HG03025 (cell line): ENCODE results near the gene CHRDL2.
"Not testable (repeated sequence)": the region's sequence is repeated elsewhere in the genome, so short reads cannot be mapped to it uniquely, and the experiment has no call there.

Experiments
- ATAC-seq: cut with Tn5 transposase; IDR thresholded peaks from one replicate; pipeline ENCODE4 v1.9.1; 2021; ENCODE audit warnings: mild to moderate bottlenecking, moderate library complexity; ENCODE audit not compliant: unreplicated experiment, low FRiP score

CHRDL2 gene, protein sequence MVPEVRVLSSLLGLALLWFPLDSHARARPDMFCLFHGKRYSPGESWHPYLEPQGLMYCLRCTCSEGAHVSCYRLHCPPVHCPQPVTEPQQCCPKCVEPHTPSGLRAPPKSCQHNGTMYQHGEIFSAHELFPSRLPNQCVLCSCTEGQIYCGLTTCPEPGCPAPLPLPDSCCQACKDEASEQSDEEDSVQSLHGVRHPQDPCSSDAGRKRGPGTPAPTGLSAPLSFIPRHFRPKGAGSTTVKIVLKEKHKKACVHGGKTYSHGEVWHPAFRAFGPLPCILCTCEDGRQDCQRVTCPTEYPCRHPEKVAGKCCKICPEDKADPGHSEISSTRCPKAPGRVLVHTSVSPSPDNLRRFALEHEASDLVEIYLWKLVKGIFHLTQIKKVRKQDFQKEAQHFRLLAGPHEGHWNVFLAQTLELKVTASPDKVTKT

DNA sequence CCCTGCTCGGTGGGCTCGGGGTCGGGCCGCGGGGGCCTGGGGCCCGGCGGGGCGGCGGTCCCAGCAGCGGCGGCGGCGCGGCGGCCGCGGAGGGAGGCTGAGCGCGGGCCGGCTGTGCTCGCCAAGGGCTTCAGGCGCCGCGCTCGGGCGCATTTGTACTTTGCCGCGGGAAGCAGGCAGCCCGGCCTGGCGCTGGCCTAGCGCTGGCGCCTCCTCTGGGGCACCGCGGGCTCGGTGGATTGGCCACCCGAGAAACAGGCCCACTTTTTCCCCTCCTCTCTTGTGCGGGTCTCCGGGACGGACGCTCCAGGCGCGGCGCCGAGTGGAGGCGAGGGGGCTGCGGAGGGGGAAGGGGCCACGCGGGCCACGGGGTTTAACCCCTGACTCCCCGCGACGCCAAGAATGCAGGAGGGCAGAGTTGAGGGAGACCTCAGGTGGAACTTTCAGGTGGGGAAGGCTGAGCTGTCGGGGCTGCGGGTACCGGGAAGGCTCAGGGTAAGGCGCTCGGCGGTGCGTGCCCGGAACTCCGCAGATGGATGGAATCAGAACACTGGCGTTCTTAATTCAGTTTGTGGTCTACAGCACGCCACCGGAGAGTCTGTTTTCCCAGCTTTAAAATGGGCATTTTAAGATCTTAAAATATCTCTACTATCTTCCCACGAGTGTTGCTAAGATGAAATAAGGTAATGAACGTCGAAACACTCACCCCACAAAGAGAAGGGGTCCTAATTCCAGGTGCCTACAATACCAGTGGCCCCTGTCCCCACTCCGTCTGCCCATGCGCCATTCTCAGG lies at the start of gene CHRDL2:
CHRDL2 (minus strand) TSS at position 126 of the 794 bp plus-strand sequence. CDS start 538 bp downstream, outside the sequence.
- ATAC-seq = no peak

- no peak for ATAC-seq
These were observed 49.2 kb upstream of the CHRDL2 start for GRCh38 chr11:74780248-74781005.

- ATAC-seq = no peak
These were observed 47.4 kb upstream of the CHRDL2 start for GRCh38 chr11:74778581-74778980.

DNA sequence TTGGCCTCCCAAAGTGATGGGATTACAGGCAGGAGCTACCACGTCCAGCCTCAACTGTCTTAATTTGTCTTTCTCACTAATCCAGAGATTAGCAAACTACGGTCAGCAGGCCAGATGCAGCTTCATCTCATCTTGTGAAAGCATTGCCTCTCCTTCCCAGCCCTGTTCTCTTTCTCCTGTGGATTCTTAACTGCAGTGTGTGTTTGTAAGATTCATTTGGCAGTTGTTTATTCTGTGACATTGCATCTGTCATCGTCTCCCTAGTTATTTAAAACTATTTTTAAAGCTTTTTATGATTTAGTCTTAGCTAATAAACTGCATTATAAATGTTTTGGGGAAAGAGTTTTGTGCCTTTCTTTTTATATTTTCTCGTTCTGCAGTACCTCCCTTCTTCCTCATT lies 46.7 kb upstream of the CHRDL2 start:
- ATAC-seq = no peak

- no peak for ATAC-seq
These were observed 45.8 kb upstream of the CHRDL2 start for GRCh38 chr11:74777038-74777437.

GRCh38 chr11:74776546-74776945 lies 45.3 kb upstream of the CHRDL2 start:
- ATAC-seq = no peak

- no peak for ATAC-seq
These were observed 44.5 kb upstream of the CHRDL2 start for GRCh38 chr11:74775762-74776161.

DNA sequence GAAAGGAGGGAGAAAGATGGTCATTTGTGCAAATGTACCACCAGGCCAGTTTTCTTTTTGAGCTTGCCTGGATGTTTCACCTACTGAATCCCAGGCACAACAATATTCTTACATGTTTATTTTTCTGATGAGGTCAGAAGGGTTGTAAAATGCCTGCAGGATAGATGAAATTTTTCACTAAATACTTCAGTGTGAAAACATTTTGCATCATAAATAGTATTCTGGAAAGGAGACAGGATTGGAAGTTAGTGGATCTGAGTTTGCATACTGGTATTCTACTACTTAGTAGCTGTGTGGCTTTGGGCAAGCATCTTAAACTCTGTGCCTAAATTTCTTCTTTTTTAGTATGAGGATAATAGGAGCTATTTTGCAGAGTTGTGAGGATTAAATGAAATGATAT lies 42.2 kb upstream of the CHRDL2 start:
- ATAC-seq = no peak

DNA sequence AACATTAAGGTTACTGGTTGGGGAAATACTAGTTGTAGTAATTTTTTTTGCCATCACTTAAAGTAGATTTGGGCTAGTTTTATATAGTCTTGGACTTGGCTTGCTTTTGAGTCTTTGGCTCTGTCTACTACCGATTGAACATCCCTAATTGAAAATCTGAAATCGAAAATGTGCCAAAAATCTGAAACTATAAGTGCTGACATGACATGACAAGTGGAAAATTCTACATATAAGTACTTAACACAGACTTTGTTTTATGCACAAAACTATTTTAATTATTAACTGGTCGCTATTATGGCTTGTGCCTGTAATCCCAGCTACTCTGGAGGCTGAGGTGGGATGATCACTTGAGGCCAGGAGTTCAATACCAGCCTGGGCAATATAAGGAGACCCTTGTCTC lies 39.9 kb upstream of the CHRDL2 start:
- no peak for ATAC-seq

DNA sequence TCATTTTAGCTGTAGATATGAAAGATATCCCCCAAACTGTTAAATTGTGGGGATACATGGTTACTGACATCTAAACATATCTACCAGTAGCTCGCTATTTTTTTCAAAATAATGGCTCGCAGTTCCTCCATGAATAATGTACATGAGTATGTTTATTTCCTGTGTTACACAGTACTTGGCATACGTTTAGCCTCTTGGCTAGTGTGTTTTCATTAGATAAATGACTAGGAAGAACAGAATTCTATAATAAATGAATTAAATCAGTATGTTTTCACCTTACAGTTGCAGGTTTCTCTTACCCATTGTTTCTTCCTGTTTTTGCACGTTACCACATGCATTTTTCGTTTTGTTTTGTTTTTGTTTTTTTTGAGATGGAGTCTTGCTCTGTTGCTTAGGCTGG lies 39.2 kb upstream of the CHRDL2 start:
- no peak for ATAC-seq

- no peak for ATAC-seq
These were observed 38.0 kb upstream of the CHRDL2 start for GRCh38 chr11:74769055-74769707.

DNA sequence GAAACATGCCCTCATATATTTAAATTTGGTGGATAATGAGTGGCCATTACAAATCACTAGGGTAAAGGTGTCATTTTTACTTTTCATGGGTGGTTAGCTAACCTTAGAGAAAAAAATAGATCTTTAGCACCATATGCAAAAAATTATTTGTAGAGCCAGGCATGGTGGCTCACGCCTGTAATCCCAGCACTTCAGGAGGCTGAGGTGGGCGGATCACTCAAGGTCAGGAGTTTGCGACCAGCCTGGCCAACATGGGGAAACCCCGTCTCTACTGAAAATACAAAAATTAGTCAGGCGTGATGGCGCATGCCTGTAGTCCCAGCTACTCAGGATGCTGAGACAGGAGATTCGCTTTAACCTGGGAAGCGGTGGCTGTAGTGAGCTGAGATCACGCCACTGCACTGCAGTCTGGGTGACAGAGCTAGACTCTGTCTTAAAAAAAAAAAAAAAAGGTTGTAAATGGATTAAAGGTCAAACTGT lies 37.0 kb upstream of the CHRDL2 start:
- not testable (repeated sequence) for ATAC-seq

DNA sequence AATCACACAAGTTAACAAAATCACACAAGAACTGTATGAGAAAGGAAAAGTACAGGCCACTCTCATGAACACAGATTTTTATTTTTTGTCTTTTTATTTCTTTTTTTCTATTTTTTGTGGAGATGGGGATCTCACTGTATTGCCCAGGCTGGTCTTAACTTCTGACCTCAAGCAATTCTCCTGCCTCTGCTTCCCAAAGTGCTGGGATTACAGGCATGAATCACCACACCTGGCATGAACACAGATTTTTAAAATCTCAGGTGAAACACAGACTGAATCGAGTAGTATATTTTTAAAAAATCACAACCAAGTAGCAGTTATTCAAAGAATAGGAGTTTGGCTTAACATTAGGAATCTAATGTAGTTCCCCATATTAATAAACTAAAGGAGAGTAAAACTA lies 35.7 kb upstream of the CHRDL2 start:
- ATAC-seq = no peak

DNA sequence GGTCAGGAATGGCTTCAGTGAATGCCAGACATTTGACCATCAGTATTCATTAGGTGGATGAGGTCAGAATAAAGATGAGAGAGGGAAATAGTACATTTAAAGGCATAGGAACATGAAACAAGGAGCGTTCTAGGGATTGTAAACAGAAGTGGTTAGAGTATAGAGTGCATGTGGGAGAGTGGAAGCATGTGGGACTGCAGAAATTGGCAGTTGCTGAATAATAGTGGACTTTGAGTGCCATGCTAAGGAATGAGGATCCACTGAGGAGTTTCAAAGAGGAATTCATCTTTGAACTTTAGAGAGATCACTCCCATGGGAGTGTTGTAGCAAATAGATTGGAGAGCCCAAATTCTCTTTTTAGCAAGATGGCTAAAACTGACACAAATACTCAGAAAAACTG lies 25.3 kb upstream of the CHRDL2 start:
- ATAC-seq = no peak

GRCh38 chr11:74755395-74755995 lies 24.3 kb upstream of the CHRDL2 start:
- no peak for ATAC-seq

GRCh38 chr11:74754507-74755252 lies 23.5 kb upstream of the CHRDL2 start:
- no peak for ATAC-seq

DNA sequence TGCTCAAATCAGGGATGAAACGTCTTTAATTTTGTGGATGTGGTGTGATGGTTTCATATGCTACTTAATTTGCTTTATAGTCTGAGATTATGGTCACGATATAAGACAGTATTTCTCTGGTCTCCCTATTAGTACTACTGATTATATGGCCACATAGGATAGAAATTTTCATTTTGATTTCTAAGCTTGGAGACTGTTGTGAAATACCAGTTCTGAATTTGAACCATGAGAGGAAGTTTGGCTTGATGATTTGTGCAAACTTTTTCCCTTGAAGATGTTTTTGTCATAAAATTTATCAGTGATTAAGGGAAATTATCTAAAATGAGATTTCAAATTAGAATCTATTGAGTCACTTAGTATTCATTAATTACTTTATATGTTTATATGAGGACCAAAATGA lies 20.1 kb upstream of the CHRDL2 start:
- no peak for ATAC-seq

DNA sequence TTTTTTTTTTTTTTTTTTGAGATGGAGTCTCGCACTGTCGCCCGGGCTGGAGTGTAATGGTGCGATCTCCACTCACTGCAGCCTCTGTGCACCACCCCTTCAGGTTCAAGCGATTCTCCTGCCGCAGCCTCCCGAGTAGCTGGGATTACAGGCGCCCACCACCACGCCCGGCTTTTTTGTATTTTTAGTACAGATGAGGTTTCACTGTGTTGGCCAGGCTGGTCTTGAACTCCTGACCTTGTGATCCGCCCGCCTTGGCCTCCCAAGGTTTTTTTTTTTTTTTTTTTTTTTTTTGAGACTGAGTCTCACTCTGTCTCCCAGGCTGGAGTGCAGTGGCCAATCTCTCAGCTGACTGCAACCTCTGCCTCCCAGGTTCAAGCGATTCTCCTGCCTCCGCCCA lies 19.4 kb upstream of the CHRDL2 start:
- ATAC-seq = not testable (repeated sequence)

DNA sequence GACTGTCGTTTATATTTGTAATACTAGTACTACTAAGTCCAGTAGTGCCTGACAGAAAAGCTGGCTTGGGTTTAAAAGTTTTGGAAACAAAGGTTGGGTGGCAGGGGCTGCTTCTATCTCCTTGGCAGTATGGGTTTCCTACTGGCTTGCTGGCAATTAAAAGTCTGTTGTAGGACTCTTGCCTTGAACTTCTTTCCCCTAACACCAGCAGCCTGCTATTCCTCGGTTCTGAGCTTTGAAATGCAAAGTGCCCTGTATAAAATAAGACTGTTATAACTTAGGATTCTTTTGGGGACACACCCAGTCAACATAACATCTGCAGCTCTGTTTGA lies 18.7 kb upstream of the CHRDL2 start:
- no peak for ATAC-seq
